Measurements from ENCODE around the gene TENT5A.

DNA sequence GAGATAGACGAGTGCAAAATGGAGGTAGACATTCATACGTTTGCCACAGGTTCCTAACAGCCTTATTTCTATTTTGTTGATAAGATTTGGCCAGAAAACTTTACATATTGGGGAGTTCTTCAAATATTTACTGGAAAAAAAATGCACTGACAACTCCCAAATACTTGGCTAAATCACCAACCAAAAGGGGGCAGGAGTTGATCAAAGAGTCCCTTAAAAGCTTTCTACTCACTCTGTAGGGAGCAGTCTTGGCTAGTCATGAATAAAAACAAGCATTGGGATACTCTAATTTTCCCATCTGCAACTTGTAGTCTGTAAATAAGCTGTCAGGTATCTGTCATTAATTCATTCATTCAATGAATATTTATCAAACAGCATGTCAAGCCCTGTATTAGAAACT lies 18.4 kb downstream of the TENT5A start:
- TF ChIP-seq, protein P1, sequence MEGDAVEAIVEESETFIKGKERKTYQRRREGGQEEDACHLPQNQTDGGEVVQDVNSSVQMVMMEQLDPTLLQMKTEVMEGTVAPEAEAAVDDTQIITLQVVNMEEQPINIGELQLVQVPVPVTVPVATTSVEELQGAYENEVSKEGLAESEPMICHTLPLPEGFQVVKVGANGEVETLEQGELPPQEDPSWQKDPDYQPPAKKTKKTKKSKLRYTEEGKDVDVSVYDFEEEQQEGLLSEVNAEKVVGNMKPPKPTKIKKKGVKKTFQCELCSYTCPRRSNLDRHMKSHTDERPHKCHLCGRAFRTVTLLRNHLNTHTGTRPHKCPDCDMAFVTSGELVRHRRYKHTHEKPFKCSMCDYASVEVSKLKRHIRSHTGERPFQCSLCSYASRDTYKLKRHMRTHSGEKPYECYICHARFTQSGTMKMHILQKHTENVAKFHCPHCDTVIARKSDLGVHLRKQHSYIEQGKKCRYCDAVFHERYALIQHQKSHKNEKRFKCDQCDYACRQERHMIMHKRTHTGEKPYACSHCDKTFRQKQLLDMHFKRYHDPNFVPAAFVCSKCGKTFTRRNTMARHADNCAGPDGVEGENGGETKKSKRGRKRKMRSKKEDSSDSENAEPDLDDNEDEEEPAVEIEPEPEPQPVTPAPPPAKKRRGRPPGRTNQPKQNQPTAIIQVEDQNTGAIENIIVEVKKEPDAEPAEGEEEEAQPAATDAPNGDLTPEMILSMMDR (IDR thresholded peaks at IDR 0.05): no peak
- TF ChIP-seq POLR2A (IDR thresholded peaks at IDR 0.05): no peak

Data from tibial nerve (tissue), 3 donors.